GM21576 (cell line): Measurements from ENCODE around the gene CALCOCO2.
A peak's percentile ranks its signal among the peaks of the same experiment; 100 is the strongest.
"Not testable (repeated sequence)": the region's sequence is repeated elsewhere in the genome, so short reads cannot be mapped to it uniquely, and the experiment has no call there.

Source experiments
- ATAC-seq: cut with Tn5 transposase; IDR thresholded peaks from one replicate; pipeline ENCODE4 v1.9.1; 2021; ENCODE audit warnings: mild to moderate bottlenecking, moderate library complexity; ENCODE audit not compliant: unreplicated experiment

CALCOCO2 gene

GRCh38 chr17:48872409-48872808 is 41.6 kb downstream of the CALCOCO2 start:
- not testable (repeated sequence) for ATAC-seq

- no peak for ATAC-seq
Measured at GRCh38 chr17:48873209-48873608, 42.4 kb downstream of the CALCOCO2 start.

DNA sequence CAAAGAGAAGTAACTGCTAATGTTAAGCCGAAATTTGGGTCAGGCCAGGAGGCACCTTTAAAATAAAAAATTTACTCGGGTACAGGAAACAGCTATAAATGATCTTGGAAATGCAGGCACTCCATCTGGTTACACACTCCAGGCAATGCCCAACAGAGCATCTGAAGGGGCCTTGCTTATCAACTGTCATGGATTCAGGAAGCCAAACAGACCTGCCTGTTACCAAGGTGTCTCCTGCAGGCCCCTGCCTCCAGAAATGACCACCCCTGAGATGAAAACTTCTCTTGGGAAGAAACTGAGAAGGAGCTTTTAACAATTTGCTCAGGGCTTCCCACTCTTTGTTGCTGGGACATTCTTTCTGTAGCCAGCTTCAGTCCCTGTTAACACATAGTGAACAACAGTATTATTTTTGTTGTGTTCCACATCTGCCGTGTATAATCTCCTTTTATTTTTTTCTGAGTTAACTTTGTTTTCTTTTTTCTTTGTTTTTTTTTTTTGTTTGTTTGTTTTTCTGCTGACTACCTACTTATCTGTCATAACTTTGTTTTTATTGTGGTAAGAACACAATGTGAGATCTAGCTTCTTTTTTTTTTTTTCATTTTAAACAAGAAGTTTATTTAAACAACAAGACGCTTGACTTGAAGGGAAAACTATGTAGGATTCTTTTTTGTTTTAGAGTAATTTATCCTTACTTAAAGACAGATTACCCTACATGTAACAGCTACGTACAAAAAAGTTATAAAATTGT is 43.0 kb downstream of the CALCOCO2 start:
- ATAC-seq, result no peak

DNA sequence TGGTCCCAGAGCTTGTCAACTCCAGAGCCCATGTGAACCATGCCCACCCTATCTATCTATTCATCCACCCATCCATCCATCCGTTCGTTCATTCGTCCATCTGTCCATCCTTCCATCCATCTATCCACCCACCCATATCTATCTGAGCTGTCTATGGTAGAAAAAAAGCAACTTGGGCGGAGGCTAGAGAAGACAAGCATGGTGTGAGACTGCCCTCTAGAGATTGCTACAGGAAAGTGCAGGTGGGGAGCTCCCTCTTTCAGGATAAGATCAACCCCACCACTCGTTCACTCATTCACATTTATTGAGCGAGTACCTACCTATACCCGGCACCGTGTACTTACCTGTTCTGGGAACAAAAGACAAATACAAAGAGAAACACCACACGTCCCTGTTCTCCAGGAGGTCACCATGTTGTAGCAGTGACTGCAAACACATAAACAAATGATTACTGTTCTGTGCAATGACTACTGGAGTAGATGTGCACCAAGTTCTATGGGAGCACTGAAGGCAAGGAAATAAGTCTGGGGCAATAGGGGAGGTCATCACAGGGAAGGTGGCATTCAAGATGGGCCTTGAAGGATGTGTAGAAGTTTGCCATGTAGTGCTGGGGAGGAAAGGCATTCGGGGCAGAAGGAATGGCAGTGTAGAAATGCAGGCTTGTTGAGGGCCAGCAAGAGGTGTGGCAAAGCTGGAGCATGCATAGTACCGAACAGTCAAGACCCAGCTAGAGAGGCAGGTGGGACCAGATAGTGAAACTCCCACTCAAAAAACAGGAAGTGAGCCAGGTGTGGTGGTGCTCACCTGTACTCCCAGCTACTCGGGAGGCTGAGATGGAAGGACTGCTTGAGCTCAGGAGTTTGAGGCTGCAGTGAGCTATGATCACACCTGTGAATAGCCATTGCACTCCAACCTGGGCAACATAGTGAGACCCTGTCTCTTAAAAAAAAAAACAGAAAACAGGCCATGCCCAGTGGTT is 48.4 kb downstream of the CALCOCO2 start:
- ATAC-seq, result no peak

DNA sequence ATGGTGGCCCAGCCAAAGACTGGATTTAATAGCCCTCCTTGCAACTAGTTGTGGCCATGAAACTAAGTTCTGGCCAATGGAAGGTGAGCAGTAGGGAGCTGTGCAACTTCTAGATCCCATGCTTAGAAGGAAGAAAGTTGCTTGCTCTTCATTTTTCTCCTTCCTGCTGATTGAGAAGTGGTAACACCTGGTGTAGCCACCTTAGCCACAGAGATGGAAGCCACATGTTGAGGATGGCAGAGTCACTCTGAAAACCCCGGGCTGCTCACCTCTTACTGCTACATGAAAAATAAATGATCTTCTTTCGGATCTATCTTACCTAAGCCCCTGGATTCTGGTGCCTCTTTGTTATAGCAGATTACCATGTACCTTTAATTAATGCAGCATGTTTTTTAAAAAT is 51.4 kb downstream of the CALCOCO2 start:
- no peak for ATAC-seq

- no peak for ATAC-seq
Measured at GRCh38 chr17:48883171-48883570, 52.3 kb downstream of the CALCOCO2 start.

DNA sequence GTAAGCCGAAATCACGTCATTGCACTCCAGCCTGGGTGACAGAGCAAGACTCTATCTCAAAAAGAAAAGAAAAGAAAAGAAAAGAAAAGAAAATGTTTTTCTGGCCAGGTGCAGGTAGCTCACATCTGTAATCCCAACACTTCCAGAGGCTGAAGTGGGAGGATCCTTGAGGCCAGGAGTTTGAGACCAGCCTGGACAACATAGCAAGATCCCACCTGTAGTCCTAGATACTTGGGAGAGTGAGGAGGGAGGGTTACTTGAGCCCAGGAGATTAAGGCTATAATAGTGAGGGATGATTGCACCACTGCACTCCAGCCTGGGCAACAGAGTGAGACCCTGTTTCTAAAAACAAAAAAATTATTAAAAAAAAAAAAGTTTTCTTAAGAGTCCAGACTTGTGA is 59.3 kb downstream of the CALCOCO2 start:
- no peak for ATAC-seq

DNA sequence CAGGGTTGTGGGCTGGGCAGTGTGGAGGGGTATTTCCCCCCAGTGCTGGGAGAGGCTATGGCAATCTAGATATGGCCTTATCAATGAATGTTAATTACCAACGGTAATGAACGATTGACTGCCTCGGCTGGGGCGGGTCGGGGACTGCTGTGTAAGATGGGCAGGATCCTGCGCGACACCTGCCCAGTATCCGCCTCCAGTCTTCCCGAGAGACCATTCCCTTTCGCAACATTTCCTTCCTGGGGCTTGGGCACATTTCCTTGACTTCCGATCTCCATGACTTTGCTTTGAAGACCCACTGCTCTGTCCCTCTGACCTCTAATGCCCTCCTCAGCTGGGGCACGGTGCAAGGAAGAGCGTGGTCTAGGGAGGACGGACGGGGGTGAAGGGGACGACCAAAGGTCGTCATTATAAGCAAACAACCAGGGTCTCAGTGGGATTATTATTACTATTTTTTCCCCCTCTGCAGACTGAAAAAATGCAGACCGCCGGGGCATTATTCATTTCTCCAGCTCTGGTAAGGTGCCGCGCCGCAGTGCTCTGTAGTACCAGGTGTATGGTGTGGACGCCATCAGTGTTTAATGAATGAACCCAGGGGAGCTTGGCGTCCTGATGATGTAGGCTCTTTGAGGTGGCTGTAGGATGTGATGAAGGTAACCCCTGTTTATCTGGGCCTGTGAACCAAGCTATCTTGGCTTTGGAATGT is 62.3 kb downstream of the CALCOCO2 start:
- ATAC-seq, result no peak

DNA sequence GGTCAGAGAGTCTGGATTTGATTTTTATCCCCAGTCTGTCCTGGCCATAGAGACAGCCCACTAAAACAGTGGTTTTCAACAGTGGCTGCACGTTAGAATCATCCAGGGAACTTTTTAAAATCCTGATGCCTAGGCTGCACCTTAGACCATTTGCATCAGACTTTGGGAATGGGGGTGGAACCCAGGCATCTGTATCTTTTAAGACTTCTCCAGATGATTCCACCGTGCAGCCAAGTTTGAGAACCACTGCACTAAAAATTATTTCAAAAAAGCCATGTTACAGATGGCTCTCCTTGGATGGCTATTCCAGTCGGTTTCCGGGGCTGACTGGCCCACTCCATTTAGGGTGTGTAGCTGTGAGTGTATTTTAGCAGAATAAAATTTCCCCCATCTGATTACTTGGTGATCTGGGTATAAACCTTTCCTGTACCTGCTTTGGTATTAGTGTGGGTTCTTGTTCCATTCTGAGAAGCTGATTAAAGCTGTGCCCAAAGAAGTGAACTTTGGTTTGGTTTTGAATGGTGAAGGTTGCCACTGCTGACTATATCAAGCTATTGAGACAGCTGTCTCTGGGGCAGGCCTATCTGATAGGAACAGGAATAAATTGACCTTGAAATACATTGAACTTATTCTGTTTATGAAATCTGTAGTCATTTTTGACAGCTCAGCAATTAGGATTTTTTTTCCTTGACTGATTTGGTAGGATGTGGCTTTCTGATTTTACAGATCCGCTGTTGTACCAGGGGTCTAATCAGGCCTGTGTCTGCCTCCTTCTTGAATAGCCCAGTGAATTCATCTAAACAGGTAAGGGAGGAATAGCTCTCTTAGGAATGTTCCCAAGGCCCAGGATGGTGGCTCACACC is 63.0 kb downstream of the CALCOCO2 start:
- ATAC-seq, result no peak

DNA sequence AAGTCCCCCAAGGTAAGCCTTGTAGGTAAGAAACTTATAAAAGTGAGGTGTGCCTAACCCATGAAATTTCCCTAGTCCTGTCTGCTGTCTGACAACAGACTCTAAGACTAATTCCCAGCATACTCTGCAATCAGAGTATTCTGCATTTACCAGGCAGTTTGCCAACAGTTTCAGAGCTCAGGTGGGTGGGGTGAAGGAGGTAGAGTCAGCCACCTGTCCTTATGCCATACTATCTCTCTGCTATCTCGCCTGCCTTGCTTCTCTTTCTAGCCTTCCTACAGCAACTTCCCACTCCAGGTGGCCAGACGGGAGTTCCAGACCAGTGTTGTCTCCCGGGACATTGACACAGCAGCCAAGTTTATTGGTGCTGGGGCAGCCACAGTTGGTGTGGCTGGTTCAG is 64.1 kb downstream of the CALCOCO2 start:
- no peak for ATAC-seq

DNA sequence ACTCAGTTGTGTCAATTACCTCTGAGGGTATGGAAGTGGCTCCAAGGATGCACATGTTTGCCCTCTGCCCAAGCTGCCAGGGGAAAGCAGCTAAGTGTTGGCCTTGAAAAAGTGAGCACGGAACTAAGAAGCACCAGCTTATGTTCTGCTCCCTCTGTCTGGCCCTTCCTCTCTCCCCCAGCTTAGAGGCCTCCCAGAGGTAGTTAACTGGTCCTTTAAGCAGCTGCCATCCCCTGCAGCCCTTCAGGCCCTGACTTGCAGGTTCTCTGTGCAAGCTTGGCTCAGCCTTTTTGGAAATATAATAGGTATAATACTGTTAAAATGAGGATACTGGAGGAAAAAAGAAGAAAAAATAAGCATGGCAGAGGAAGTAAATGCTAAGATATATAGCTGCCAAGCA is 70.4 kb downstream of the CALCOCO2 start:
- ATAC-seq, result no peak

GRCh38 chr17:48903401-48903800 is 72.6 kb downstream of the CALCOCO2 start:
- no peak for ATAC-seq

DNA sequence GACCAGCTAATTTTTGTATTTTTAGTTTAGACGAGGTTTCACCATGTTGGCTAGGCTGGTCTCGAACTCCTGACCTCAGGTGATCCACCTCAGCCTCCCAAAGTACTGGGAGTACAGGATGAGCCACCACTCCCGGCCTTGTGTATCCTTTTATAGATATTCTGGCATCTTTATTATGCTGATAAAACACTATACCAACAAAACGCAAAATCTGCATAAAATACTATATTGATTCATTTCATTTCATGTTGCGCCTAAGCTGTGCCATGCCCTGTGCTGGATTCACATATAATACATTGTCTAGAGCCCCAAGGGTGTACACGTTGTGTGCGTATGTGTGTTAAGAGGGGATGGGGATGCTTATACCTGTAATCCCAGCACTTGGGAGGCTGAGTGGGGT is 73.6 kb downstream of the CALCOCO2 start:
- no peak for ATAC-seq

GRCh38 chr17:48905987-48906515 is 75.2 kb downstream of the CALCOCO2 start:
- ATAC-seq, result no peak

DNA sequence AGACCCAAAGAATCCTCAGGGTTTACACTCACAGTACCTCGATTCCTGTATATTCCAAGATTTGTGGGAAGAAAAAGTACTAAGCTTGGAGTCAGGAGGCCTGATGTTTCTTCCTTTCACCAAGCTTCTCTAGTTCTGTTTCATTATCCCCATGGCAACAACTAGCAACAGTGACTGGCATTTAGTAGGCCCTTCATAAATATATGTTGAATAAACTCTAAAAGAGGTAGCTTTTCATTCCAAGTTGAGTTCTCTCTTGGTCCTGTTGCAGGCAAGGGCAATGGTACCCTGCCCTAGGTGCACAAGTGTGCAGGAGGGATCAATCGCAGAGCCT is 76.8 kb downstream of the CALCOCO2 start:
- ATAC-seq, result no peak

DNA sequence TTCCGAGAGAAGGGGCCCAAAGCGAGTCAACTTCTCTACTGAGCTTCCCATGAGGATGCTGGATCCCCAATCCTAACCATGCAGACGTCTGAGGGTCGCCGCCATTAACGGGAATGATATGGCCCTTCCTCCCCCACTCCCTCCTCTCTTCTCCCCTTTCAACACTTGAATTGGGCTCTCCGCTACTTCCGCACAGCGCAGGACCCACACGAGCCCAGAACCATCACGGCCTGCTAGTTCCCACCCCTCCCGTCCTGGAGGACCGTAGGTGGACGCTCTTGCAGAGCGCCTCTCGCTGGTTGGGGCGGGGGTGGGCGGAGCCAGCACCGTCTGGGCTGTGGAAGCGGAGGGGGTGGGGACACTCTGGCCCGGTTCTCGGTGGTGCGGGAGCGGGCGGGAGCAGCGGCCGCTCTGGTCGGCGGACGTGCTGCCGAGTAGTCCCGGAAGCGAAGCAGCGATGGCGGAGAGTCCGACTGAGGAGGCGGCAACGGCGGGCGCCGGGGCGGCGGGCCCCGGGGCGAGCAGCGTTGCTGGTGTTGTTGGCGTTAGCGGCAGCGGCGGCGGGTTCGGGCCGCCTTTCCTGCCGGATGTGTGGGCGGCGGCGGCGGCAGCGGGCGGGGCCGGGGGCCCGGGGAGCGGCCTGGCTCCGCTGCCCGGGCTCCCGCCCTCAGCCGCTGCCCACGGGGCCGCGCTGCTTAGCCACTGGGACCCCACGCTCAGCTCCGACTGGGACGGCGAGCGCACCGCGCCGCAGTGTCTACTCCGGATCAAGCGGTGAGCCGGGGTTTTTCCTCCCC is 77.4 kb downstream of the CALCOCO2 start, which contains the start of gene UBE2Z:
Gene UBE2Z, plus strand, starts transcription at position 361 of the 797 bp plus-strand sequence. Its CDS starts 97 bp downstream, at position 458.
- peak; percentile 62 for ATAC-seq

DNA sequence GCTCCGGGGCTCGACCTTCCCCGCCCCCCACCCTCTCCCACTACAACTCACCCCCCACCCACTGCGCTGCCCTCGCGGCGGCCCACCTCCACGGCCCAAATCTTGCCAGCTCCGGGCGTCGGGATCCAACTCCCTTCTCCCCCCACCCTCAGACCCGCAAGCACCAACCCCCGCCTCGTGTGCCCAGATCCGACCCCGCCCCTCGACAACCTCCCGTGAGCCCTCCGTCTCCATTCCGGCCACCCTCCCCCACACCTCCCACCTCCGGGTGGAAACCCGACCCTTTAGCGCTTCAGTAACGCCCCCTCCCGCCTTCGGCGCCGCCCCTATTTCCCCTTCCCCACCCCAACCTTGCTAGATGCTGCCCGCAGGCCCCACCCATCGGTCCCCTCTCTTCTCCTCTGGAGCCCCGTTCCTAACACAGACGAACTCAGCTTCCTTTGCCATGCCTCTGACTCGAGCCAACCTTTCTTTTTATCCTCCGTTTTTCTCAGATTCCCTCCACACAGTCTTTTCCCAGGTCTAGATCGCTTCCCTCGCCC is 78.1 kb downstream of the CALCOCO2 start:
- ATAC-seq, result peak; percentile 43

DNA sequence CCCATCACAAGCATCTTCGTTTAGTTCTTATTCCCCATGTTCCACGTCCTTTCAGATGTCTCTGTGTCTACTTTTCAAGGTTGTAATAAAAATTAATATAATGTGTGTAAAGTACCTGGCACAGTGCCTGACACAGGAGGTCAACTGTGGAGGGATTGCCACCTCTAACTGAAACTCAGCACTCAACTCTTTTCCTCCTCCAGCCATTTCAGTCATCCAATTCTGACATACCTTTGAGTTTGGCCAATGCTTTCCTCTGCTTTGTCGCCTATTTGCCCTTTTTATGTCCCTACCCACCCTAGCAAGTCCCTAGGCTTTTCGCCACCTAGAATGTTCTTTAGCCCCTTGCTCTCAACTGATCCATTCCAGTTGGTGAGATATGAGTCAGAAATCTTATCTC is 78.9 kb downstream of the CALCOCO2 start:
- ATAC-seq, result no peak

DNA sequence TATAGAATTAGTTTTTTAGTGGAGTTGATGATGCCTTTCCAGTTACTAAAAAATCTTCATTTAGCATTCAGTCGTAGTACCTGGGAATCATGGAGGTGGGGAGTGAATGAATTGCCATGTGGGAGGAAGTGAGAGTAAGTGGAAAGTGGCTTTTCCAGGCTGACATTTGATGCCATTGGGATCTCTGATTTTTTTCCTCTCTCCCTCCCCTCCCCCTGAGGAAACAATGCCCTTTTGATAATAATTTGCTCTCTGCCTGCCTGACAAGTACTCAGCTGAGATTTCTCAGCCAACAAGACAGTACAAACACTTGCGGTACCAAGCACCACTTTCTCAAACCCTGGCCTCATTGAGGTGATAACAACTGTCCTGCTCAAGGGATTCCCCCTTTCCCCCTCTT is 79.5 kb downstream of the CALCOCO2 start:
- ATAC-seq, result no peak
